Stimulated activated CD4-positive, alpha-beta T cell treated with anti-CD3 and anti-CD28 coated beads, Interleukin-2, amount 100 ng/mL, for 24 hours (primary cell): ENCODE data around the gene MIS18BP1.
A peak's percentile ranks its signal among the peaks of the same experiment; 100 is the strongest.
"Not testable (repeated sequence)": the region's sequence is repeated elsewhere in the genome, so short reads cannot be mapped to it uniquely, and the experiment has no call there.

Experiments used
- DNase-seq, 2 donors: peaks; one replicate each; pipeline ENCODE4 v3.0.0-alpha.2; 2020

The MIS18BP1 gene

GRCh38 chr14:45253070-45253753 lies at the start of gene MIS18BP1:
Gene MIS18BP1, minus strand, starts transcription at chr14:45253202. Its CDS starts 5,916 bp downstream, at chr14:45247286.
- DNase-seq, result peak; percentile 93 to 95

GRCh38 chr14:45298423-45299117 lies 45.6 kb upstream of the MIS18BP1 start:
- DNase-seq, result no peak

GRCh38 chr14:45294796-45295195 lies 41.8 kb upstream of the MIS18BP1 start:
- not testable (repeated sequence) for DNase-seq

- no peak for DNase-seq
Observed at GRCh38 chr14:45290547-45290946, 37.5 kb upstream of the MIS18BP1 start.

- DNase-seq, result no peak
Observed at GRCh38 chr14:45287610-45288009, 34.6 kb upstream of the MIS18BP1 start.

GRCh38 chr14:45284802-45285201 lies 31.8 kb upstream of the MIS18BP1 start:
- DNase-seq, result no peak

- DNase-seq, result not testable (repeated sequence)
Observed at GRCh38 chr14:45281731-45282400, 28.9 kb upstream of the MIS18BP1 start.

GRCh38 chr14:45271858-45272537 lies 19.0 kb upstream of the MIS18BP1 start:
- DNase-seq, result no peak

GRCh38 chr14:45270031-45270430 lies 17.0 kb upstream of the MIS18BP1 start:
- DNase-seq, result no peak

- no peak for DNase-seq
Observed at GRCh38 chr14:45267071-45267470, 14.1 kb upstream of the MIS18BP1 start.

GRCh38 chr14:45262637-45263036 lies 9.6 kb upstream of the MIS18BP1 start:
- no peak for DNase-seq

- no peak for DNase-seq
Observed at GRCh38 chr14:45261209-45261608, 8.2 kb upstream of the MIS18BP1 start.

- DNase-seq, result no peak
Observed at GRCh38 chr14:45258805-45259204, 5.8 kb upstream of the MIS18BP1 start.

- no peak for DNase-seq
Observed at GRCh38 chr14:45258073-45258472, 5.1 kb upstream of the MIS18BP1 start.

GRCh38 chr14:45254771-45255170 lies 1.8 kb upstream of the MIS18BP1 start:
- DNase-seq, result no peak

- peak in 1 of 2 donors; percentile 9 for DNase-seq
Observed at GRCh38 chr14:45253754-45254310, 830 bp upstream of the MIS18BP1 start.

- peak; percentile 21 to 30 for DNase-seq
Observed at GRCh38 chr14:45252366-45253069, 484 bp downstream of the MIS18BP1 start.

GRCh38 chr14:45251912-45252311 lies 1.1 kb downstream of the MIS18BP1 start:
- no peak for DNase-seq

GRCh38 chr14:45249856-45250575 lies 3.0 kb downstream of the MIS18BP1 start:
- no peak for DNase-seq

GRCh38 chr14:45247427-45247826 lies 5.6 kb downstream of the MIS18BP1 start:
- no peak for DNase-seq

- DNase-seq, result no peak
Observed at GRCh38 chr14:45246691-45247090, 6.3 kb downstream of the MIS18BP1 start.

- DNase-seq, result no peak
Observed at GRCh38 chr14:45246151-45246550, 6.9 kb downstream of the MIS18BP1 start.
